GM18517 (cell line): ENCODE measurements around the gene C12orf60.

ENCODE experiments used
- ATAC-seq: cut with Tn5 transposase; IDR thresholded peaks from one replicate; pipeline ENCODE4 v1.9.1; 2021; ENCODE audit warnings: mild to moderate bottlenecking, moderate library complexity; ENCODE audit not compliant: unreplicated experiment

C12orf60 gene

GRCh38 chr12:14776236-14776961 lies 27.1 kb upstream of the C12orf60 start:
- ATAC-seq, result no peak

GRCh38 chr12:14777271-14777670 lies 26.2 kb upstream of the C12orf60 start:
- no peak for ATAC-seq

- no peak for ATAC-seq
Measured at GRCh38 chr12:14779834-14780233, 23.6 kb upstream of the C12orf60 start.

- no peak for ATAC-seq
Measured at GRCh38 chr12:14780859-14781258, 22.6 kb upstream of the C12orf60 start.

GRCh38 chr12:14781563-14781962 lies 21.9 kb upstream of the C12orf60 start:
- no peak for ATAC-seq

GRCh38 chr12:14782756-14783155 lies 20.7 kb upstream of the C12orf60 start:
- ATAC-seq, result no peak

GRCh38 chr12:14784471-14784870 lies 19.0 kb upstream of the C12orf60 start:
- ATAC-seq, result no peak

- ATAC-seq, result no peak
Measured at GRCh38 chr12:14785568-14785967, 17.9 kb upstream of the C12orf60 start.

- no peak for ATAC-seq
Measured at GRCh38 chr12:14795028-14795448, 8.4 kb upstream of the C12orf60 start.

- no peak for ATAC-seq
Measured at GRCh38 chr12:14802247-14802646, 1.2 kb upstream of the C12orf60 start.

- no peak for ATAC-seq
Measured at GRCh38 chr12:14802721-14803010, 804 bp upstream of the C12orf60 start.

GRCh38 chr12:14803830-14804160 lies 325 bp downstream of the C12orf60 start:
- peak; percentile 26 for ATAC-seq

GRCh38 chr12:14810167-14810952 lies 6.9 kb downstream of the C12orf60 start:
- ATAC-seq, result no peak

- no peak for ATAC-seq
Measured at GRCh38 chr12:14810953-14811483, 7.5 kb downstream of the C12orf60 start.

- no peak for ATAC-seq
Measured at GRCh38 chr12:14811486-14811885, 8.0 kb downstream of the C12orf60 start.

- ATAC-seq, result no peak
Measured at GRCh38 chr12:14814014-14814413, 10.5 kb downstream of the C12orf60 start, which contains the start of gene SMCO3. TSS of gene SMCO3 (minus strand) at chr12:14814182. CDS start at chr12:14806680, 7,502 bp downstream.

- ATAC-seq, result no peak
Measured at GRCh38 chr12:14824012-14824634, 20.7 kb downstream of the C12orf60 start.

GRCh38 chr12:14825256-14825655 lies 21.8 kb downstream of the C12orf60 start:
- no peak for ATAC-seq

GRCh38 chr12:14826491-14826890 lies 23.0 kb downstream of the C12orf60 start:
- ATAC-seq, result no peak

- no peak for ATAC-seq
Measured at GRCh38 chr12:14827043-14827442, 23.6 kb downstream of the C12orf60 start.

GRCh38 chr12:14828892-14829291 lies 25.4 kb downstream of the C12orf60 start:
- ATAC-seq, result no peak

- no peak for ATAC-seq
Measured at GRCh38 chr12:14833336-14833735, 29.9 kb downstream of the C12orf60 start.
